ENCODE data around the gene ITGB8. TPM values are rescaled to one million over a fixed set of nuclear protein-coding genes. Genes with fewer than 3 reads are reported as not detected.

ITGB8 gene
- total and polyA plus RNA-seq, 2 experiments from 2014 or later = 0.71 to 3.0 TPM

DNA sequence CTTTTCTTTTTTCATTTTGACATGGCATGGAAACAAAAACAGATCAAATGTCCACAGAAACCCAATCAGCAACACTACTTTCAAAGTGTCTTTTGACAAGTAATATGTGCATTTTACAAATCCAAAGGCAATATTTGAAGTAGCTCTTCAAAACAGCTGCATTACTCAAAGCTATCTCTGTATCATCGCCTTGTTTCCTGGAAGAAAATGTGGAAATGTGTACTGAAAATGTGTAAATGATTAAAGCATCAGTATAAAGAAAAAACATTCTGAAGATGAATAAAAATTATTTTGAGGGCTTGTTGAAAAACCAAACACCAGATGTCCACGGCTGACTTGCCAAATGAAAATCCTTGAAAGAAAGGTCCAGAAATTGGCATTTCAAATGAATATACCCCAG, 16.5 kb upstream of the ITGB8 start:
- Mint-ChIP-seq H3K27me3 (ENCODE audit: insufficient read depth, low read depth, poor library complexity) (no peaks in the 10 kb centered on the region), H3K36me3 (ENCODE audit: low read depth) (no peaks in the 10 kb centered on the region), H3K27ac (no peak overlapping the region), H3K4me1 (peaks cover 4% of the 10 kb centered on the region), H3K9me3 (no peaks in the 10 kb centered on the region), H3K4me3 (no peak overlapping the region)
- Histone ChIP-seq H4K20me1 (replicated peaks; ENCODE audit: insufficient read depth) (no peaks in the 10 kb centered on the region), H3K4me1 (ENCODE audit: insufficient read depth) (no peaks in the 10 kb centered on the region), H3K4me2 (no peak overlapping the region), H3F3A (replicated peaks; ENCODE audit: low read depth) (no peaks in the 10 kb centered on the region), H3K36me3 (ENCODE audit: insufficient read depth) (no peaks in the 10 kb centered on the region), H3K79me2 (replicated peaks; ENCODE audit: insufficient read depth) (no peaks in the 10 kb centered on the region), H3K27me3 (ENCODE audit: insufficient read depth) (no peaks in the 10 kb centered on the region), H2AFZ (no peak overlapping the region), H3K4me3 (no peak overlapping the region), H3K27ac (ENCODE audit: low read depth) (no peak overlapping the region), H3K9me2 (ENCODE audit: insufficient read depth) (no peaks in the 10 kb centered on the region)
- ATAC-seq (no peak), DNase-seq (ENCODE audit: low spot score) (no peak)
- TF ChIP-seq, protein P1, sequence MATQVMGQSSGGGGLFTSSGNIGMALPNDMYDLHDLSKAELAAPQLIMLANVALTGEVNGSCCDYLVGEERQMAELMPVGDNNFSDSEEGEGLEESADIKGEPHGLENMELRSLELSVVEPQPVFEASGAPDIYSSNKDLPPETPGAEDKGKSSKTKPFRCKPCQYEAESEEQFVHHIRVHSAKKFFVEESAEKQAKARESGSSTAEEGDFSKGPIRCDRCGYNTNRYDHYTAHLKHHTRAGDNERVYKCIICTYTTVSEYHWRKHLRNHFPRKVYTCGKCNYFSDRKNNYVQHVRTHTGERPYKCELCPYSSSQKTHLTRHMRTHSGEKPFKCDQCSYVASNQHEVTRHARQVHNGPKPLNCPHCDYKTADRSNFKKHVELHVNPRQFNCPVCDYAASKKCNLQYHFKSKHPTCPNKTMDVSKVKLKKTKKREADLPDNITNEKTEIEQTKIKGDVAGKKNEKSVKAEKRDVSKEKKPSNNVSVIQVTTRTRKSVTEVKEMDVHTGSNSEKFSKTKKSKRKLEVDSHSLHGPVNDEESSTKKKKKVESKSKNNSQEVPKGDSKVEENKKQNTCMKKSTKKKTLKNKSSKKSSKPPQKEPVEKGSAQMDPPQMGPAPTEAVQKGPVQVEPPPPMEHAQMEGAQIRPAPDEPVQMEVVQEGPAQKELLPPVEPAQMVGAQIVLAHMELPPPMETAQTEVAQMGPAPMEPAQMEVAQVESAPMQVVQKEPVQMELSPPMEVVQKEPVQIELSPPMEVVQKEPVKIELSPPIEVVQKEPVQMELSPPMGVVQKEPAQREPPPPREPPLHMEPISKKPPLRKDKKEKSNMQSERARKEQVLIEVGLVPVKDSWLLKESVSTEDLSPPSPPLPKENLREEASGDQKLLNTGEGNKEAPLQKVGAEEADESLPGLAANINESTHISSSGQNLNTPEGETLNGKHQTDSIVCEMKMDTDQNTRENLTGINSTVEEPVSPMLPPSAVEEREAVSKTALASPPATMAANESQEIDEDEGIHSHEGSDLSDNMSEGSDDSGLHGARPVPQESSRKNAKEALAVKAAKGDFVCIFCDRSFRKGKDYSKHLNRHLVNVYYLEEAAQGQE (IDR thresholded peaks at IDR 0.05; ENCODE audit: unreplicated experiment) = no peak
- TF ChIP-seq, protein P2, sequence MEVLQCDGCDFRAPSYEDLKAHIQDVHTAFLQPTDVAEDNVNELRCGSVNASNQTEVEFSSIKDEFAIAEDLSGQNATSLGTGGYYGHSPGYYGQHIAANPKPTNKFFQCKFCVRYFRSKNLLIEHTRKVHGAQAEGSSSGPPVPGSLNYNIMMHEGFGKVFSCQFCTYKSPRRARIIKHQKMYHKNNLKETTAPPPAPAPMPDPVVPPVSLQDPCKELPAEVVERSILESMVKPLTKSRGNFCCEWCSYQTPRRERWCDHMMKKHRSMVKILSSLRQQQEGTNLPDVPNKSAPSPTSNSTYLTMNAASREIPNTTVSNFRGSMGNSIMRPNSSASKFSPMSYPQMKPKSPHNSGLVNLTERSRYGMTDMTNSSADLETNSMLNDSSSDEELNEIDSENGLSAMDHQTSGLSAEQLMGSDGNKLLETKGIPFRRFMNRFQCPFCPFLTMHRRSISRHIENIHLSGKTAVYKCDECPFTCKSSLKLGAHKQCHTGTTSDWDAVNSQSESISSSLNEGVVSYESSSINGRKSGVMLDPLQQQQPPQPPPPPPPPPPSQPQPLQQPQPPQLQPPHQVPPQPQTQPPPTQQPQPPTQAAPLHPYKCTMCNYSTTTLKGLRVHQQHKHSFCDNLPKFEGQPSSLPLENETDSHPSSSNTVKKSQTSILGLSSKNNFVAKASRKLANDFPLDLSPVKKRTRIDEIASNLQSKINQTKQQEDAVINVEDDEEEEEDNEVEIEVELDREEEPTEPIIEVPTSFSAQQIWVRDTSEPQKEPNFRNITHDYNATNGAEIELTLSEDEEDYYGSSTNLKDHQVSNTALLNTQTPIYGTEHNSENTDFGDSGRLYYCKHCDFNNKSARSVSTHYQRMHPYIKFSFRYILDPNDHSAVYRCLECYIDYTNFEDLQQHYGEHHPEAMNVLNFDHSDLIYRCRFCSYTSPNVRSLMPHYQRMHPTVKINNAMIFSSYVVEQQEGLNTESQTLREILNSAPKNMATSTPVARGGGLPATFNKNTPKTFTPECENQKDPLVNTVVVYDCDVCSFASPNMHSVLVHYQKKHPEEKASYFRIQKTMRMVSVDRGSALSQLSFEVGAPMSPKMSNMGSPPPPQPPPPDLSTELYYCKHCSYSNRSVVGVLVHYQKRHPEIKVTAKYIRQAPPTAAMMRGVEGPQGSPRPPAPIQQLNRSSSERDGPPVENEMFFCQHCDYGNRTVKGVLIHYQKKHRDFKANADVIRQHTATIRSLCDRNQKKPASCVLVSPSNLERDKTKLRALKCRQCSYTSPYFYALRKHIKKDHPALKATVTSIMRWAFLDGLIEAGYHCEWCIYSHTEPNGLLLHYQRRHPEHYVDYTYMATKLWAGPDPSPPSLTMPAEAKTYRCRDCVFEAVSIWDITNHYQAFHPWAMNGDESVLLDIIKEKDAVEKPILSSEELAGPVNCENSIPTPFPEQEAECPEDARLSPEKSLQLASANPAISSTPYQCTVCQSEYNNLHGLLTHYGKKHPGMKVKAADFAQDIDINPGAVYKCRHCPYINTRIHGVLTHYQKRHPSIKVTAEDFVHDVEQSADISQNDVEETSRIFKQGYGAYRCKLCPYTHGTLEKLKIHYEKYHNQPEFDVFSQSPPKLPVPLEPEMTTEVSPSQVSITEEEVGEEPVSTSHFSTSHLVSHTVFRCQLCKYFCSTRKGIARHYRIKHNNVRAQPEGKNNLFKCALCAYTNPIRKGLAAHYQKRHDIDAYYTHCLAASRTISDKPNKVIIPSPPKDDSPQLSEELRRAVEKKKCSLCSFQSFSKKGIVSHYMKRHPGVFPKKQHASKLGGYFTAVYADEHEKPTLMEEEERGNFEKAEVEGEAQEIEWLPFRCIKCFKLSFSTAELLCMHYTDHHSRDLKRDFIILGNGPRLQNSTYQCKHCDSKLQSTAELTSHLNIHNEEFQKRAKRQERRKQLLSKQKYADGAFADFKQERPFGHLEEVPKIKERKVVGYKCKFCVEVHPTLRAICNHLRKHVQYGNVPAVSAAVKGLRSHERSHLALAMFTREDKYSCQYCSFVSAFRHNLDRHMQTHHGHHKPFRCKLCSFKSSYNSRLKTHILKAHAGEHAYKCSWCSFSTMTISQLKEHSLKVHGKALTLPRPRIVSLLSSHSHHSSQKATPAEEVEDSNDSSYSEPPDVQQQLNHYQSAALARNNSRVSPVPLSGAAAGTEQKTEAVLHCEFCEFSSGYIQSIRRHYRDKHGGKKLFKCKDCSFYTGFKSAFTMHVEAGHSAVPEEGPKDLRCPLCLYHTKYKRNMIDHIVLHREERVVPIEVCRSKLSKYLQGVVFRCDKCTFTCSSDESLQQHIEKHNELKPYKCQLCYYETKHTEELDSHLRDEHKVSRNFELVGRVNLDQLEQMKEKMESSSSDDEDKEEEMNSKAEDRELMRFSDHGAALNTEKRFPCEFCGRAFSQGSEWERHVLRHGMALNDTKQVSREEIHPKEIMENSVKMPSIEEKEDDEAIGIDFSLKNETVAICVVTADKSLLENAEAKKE (CRISPR knock-in tag; IDR thresholded peaks at IDR 0.05) = no peak
- TF ChIP-seq EZH2 (IDR thresholded peaks at IDR 0.05; ENCODE audit: low read depth, unreplicated experiment) (no peak), NANOG (IDR thresholded peaks at IDR 0.05; ENCODE audit: borderline replicate concordance) (no peak), EZH2phosphoT487 (IDR thresholded peaks at IDR 0.05; ENCODE audit: unreplicated experiment) (no peak), STAT1 (IDR thresholded peaks at IDR 0.05; ENCODE audit: unreplicated experiment) (no peak), ZNF331 (CRISPR knock-in tag; IDR thresholded peaks at IDR 0.05; ENCODE audit: low read depth) (no peak), POLR2AphosphoS5 (IDR thresholded peaks at IDR 0.05; ENCODE audit: low read depth) (no peak), JUNB (IDR thresholded peaks at IDR 0.05; ENCODE audit: unreplicated experiment) (no peak), CREB1 (CRISPR knock-in tag; IDR thresholded peaks at IDR 0.05; ENCODE audit: low read depth) (no peak), ZNF114 (CRISPR knock-in tag; IDR thresholded peaks at IDR 0.05) (no peak)
- TF ChIP-seq, protein P3, sequence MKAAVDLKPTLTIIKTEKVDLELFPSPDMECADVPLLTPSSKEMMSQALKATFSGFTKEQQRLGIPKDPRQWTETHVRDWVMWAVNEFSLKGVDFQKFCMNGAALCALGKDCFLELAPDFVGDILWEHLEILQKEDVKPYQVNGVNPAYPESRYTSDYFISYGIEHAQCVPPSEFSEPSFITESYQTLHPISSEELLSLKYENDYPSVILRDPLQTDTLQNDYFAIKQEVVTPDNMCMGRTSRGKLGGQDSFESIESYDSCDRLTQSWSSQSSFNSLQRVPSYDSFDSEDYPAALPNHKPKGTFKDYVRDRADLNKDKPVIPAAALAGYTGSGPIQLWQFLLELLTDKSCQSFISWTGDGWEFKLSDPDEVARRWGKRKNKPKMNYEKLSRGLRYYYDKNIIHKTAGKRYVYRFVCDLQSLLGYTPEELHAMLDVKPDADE (IDR thresholded peaks at IDR 0.05) = no peak
- TF ChIP-seq, protein P4, sequence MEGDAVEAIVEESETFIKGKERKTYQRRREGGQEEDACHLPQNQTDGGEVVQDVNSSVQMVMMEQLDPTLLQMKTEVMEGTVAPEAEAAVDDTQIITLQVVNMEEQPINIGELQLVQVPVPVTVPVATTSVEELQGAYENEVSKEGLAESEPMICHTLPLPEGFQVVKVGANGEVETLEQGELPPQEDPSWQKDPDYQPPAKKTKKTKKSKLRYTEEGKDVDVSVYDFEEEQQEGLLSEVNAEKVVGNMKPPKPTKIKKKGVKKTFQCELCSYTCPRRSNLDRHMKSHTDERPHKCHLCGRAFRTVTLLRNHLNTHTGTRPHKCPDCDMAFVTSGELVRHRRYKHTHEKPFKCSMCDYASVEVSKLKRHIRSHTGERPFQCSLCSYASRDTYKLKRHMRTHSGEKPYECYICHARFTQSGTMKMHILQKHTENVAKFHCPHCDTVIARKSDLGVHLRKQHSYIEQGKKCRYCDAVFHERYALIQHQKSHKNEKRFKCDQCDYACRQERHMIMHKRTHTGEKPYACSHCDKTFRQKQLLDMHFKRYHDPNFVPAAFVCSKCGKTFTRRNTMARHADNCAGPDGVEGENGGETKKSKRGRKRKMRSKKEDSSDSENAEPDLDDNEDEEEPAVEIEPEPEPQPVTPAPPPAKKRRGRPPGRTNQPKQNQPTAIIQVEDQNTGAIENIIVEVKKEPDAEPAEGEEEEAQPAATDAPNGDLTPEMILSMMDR (conservative IDR thresholded peaks at IDR 0.05; ENCODE audit: low read depth in 2 of 2) = no peak

Data from GM23338 (cell line).